ENCODE measurements around the gene PTPN18. TPM values are rescaled to one million over a fixed set of nuclear protein-coding genes. Genes with fewer than 3 reads are reported as not detected.

PTPN18 gene
- total RNA-seq, 1 donor from 2014 or later: 45.6 TPM

Other genes with a start within 250 kb of the PTPN18 start
- gene POTEF, start 226.8 kb upstream of the PTPN18 start, total RNA-seq: not detected
- gene CCDC74B, start 210.9 kb upstream of the PTPN18 start, total RNA-seq: not detected
- 27.8 TPM for gene SMPD4, start 174.5 kb upstream of the PTPN18 start, total RNA-seq
- gene MZT2B, start 173.8 kb upstream of the PTPN18 start, total RNA-seq: 138 TPM
- gene TUBA3E, start 157.6 kb upstream of the PTPN18 start, total RNA-seq: not detected
- gene IMP4, start 13.2 kb upstream of the PTPN18 start, total RNA-seq: 69.5 TPM
- not detected for gene POTEI, start 153.3 kb downstream of the PTPN18 start, total RNA-seq
- not detected for gene CFC1B, start 165.2 kb downstream of the PTPN18 start, total RNA-seq
- not detected for gene CFC1, start 243.5 kb downstream of the PTPN18 start, total RNA-seq

Measured in left lobe of liver (tissue), 1 donor.